Panc1 (cell line): ENCODE measurements around the gene ZNF407. TPM values are rescaled to one million over a fixed set of nuclear protein-coding genes. Genes with fewer than 3 reads are reported as not detected.

Experiments used
- ATAC-seq: fragments of 200-7000 bp; cut with Tn5 transposase; 2 replicates; pipeline ENCODE4 v1.9.1; 2020; ENCODE audit warnings: mild to moderate bottlenecking, moderate library complexity
- BruUV-seq: library from RNA; stranded (reverse); fragments of 400-500 nt; replicated peaks from 2 replicates; lab custom pipeline; 2021; lab: Mats Ljungman, UMichigan
- CTCF ChIA-PET: fragments of 300-600 bp; sonication (Branson Sonifier 250); formaldehyde crosslinking; loops from one replicate; lab custom pipeline; 2022; ENCODE audit warnings: antibody characterized with exemption; lab: Charles Lee
- POLR2A ChIA-PET: fragments of 300-600 bp; sonication (Branson Sonifier 250); formaldehyde crosslinking; loops from one replicate; lab custom pipeline; 2022; ENCODE audit warnings: antibody characterized with exemption; lab: Charles Lee
- DNase-seq: peaks from one replicate; pipeline ENCODE4 v3.0.0-alpha.2; 2010; ENCODE audit warnings: low read depth, low spot score
- H3K27ac ChIP-seq: 2 replicates; pipeline ENCODE4 v1.5.1; 2011; ENCODE audit warnings: mild to moderate bottlenecking, low read length, inconsistent platforms
- H3K27me3 ChIP-seq: fragments of 200-500 bp; sonication (Bioruptor generic); 2 replicates; pipeline ENCODE4 v1.6.0; 2014; ENCODE audit warnings: low read length, inconsistent platforms; ENCODE audit not compliant: control insufficient read depth, insufficient read depth
- H3K36me3 ChIP-seq: fragments of 200-500 bp; sonication (Bioruptor generic); 2 replicates; pipeline ENCODE4 v1.5.1; 2014; ENCODE audit warnings: inconsistent platforms, mild to moderate bottlenecking, low read length, moderate library complexity; ENCODE audit not compliant: control insufficient read depth, insufficient read depth
- H3K4me1 ChIP-seq: 2 replicates; pipeline ENCODE4 v1.5.1; 2011; ENCODE audit warnings: inconsistent platforms, mild to moderate bottlenecking, low read length, moderate library complexity; ENCODE audit not compliant: control insufficient read depth, insufficient read depth
- H3K4me3 ChIP-seq, 2 experiments: 2 replicates each; pipeline ENCODE4 v1.5.1; 2011 to 2012; ENCODE audit warnings: low read depth in 2 of 2, low read length in 2 of 2, mild to moderate bottlenecking in 2 of 2, inconsistent platforms in 1 of 2, moderate library complexity in 1 of 2
- H3K9me3 ChIP-seq: fragments of 200-500 bp; sonication (Bioruptor generic); 2 replicates; pipeline ENCODE4 v1.5.1; 2014; ENCODE audit warnings: low read depth, mild to moderate bottlenecking, inconsistent platforms, low read length, moderate library complexity; ENCODE audit not compliant: control insufficient read depth, insufficient read depth
- POLR2AphosphoS5 ChIP-seq: IDR thresholded peaks from 2 replicates; pipeline ENCODE4 v1.6.1; 2012; ENCODE audit warnings: mild to moderate bottlenecking, low read depth, low read length, moderate library complexity
- SIN3A ChIP-seq: IDR thresholded peaks from 2 replicates; pipeline ENCODE4 v1.6.1; 2012; ENCODE audit warnings: low read depth, mild to moderate bottlenecking, low read length, moderate library complexity, borderline replicate concordance; ENCODE audit not compliant: insufficient read depth
- TCF7L2 ChIP-seq: IDR thresholded peaks from 2 replicates; pipeline ENCODE4 v1.6.1; 2011; ENCODE audit warnings: mild to moderate bottlenecking, low read depth, low read length, inconsistent platforms
- in situ Hi-C: cut with HindIII; loops from 2 replicates; pipeline ENCODE4 v1.10.0; 2016; ENCODE audit warnings: low sequenced_read_pairs, low pct_unique_long_range_greater_than_20kb
- intact Hi-C: fragments of 100-400 bp; cut with micrococcal nuclease; formaldehyde crosslinking; loops from one replicate; pipeline ENCODE4 v1.10.0; 2022; ENCODE audit not compliant: unreplicated experiment
- total RNA-seq: library from RNA; stranded (reverse); gene quantifications from one replicate; pipeline ENCODE4 v1.2.1, GENCODE V29; 2021; ENCODE audit not compliant: unreplicated experiment
- TF ChIP-seq, protein P1 (sequence below): fragments of 450-650 bp; IDR thresholded peaks from 2 replicates; pipeline ENCODE4 v1.5.1; 2017; ENCODE audit warnings: mild to moderate bottlenecking
- TF ChIP-seq, protein P2 (sequence below), 2 experiments: IDR thresholded peaks; 2 replicates each; pipeline ENCODE4 v1.6.1; 2011 to 2012; ENCODE audit warnings: low read depth in 2 of 2, control low read depth in 1 of 2, low read length in 1 of 2, mild to moderate bottlenecking in 1 of 2, moderate library complexity in 1 of 2; ENCODE audit not compliant: insufficient read depth in 1 of 2

ZNF407 gene
- total RNA-seq, 1 experiment from 2014 or later, result 16.8 TPM

DNA sequence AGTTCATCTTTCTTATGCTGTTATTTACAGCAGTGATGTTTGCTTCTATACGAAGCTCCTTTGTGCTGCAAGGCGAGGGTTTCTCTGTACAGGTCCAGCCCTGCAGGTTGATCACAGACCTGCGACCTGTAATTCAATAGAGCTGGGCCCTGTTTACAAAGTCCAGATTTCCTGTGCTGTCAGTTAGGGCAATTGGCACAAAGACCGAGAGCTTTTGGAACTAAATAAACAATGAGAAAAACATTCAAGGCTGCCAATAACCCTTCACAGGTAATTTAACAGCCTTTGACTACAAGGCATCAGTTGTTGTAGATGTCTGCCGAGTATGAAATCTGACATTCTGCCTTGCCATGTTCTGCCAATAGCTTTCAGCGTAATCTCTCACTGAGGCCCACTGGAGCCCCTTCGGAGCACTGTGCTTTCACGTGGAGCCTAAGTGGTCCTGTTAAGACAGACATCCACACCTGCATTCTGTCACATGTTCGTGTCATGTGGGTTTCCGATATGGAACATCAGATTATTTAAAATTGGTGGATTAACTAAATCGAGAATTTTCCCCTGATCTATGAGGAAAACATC, 378.8 kb downstream of the ZNF407 start:
- POLR2A ChIA-PET, result interaction anchor here (0.6 kb wide), 1 partner anchor 26 kb away, joined by 7 read pairs; no protein-coding TSS in a partner anchor

DNA sequence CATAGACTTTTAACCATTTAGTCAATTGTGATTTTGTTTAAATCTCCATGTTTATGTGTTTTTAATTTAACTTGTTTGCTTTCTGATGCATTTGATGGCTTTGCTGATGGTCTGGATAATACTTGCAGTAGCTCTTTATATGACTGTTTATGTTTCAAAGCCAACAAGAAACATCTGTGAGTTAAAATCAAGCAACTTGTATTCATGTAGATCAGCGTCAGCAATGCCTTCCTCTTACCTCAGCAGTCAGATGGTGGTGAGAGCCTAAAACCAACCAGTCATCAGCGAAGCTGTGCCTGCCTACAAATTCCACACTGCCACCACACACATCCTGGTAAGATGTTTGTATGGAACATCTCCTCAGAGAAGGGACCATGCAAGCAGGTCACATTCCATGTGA, 379.4 kb downstream of the ZNF407 start:
- ATAC-seq (no peak), DNase-seq (no peak)
- no TSS peak for BruUV-seq
- intact Hi-C loops (no loop called here), in situ Hi-C loops (no loop called here)
- Histone ChIP-seq H3K36me3 (no peaks in the 10 kb centered on the region), H3K27me3 (no peaks in the 10 kb centered on the region), H3K9me3 (no peaks in the 10 kb centered on the region), H3K4me1 (peaks cover 5% of the 10 kb centered on the region; the same call in 1 of the 2 replicates), H3K4me3 (no peak overlapping the region), H3K27ac (no peak overlapping the region)
- ChIA-PET POLR2A (no interaction called here), CTCF (no interaction called here)
- no peak for TF ChIP-seq SIN3A
- TF ChIP-seq, protein P1, sequence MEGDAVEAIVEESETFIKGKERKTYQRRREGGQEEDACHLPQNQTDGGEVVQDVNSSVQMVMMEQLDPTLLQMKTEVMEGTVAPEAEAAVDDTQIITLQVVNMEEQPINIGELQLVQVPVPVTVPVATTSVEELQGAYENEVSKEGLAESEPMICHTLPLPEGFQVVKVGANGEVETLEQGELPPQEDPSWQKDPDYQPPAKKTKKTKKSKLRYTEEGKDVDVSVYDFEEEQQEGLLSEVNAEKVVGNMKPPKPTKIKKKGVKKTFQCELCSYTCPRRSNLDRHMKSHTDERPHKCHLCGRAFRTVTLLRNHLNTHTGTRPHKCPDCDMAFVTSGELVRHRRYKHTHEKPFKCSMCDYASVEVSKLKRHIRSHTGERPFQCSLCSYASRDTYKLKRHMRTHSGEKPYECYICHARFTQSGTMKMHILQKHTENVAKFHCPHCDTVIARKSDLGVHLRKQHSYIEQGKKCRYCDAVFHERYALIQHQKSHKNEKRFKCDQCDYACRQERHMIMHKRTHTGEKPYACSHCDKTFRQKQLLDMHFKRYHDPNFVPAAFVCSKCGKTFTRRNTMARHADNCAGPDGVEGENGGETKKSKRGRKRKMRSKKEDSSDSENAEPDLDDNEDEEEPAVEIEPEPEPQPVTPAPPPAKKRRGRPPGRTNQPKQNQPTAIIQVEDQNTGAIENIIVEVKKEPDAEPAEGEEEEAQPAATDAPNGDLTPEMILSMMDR, result no peak
- TF ChIP-seq TCF7L2, result no peak
- TF ChIP-seq, protein P2, sequence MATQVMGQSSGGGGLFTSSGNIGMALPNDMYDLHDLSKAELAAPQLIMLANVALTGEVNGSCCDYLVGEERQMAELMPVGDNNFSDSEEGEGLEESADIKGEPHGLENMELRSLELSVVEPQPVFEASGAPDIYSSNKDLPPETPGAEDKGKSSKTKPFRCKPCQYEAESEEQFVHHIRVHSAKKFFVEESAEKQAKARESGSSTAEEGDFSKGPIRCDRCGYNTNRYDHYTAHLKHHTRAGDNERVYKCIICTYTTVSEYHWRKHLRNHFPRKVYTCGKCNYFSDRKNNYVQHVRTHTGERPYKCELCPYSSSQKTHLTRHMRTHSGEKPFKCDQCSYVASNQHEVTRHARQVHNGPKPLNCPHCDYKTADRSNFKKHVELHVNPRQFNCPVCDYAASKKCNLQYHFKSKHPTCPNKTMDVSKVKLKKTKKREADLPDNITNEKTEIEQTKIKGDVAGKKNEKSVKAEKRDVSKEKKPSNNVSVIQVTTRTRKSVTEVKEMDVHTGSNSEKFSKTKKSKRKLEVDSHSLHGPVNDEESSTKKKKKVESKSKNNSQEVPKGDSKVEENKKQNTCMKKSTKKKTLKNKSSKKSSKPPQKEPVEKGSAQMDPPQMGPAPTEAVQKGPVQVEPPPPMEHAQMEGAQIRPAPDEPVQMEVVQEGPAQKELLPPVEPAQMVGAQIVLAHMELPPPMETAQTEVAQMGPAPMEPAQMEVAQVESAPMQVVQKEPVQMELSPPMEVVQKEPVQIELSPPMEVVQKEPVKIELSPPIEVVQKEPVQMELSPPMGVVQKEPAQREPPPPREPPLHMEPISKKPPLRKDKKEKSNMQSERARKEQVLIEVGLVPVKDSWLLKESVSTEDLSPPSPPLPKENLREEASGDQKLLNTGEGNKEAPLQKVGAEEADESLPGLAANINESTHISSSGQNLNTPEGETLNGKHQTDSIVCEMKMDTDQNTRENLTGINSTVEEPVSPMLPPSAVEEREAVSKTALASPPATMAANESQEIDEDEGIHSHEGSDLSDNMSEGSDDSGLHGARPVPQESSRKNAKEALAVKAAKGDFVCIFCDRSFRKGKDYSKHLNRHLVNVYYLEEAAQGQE (IDR thresholded peaks at IDR 0.05; ENCODE audit: insufficient read depth in 1 of 2, low read depth in 2 of 2, low read length in 1 of 2), result no peak
- TF ChIP-seq POLR2AphosphoS5, result no peak

More for the DNA sequence above, 378.8 kb downstream of the ZNF407 start:
- no peaks in the 10 kb centered on the region for H3K9me3 ChIP-seq
- no peak for ATAC-seq
- H3K27ac ChIP-seq, result no peak overlapping the region
- in situ Hi-C loops (no loop called here), intact Hi-C loops (no loop called here)
- TF ChIP-seq SIN3A (no peak), TCF7L2 (no peak), POLR2AphosphoS5 (no peak)
- TF ChIP-seq, protein P1, result no peak
- TF ChIP-seq, protein P2 (IDR thresholded peaks at IDR 0.05; ENCODE audit: insufficient read depth in 1 of 2, low read depth in 2 of 2, low read length in 1 of 2), result no peak
- no peaks in the 10 kb centered on the region for H3K36me3 ChIP-seq
- no peaks in the 10 kb centered on the region for H3K27me3 ChIP-seq
- peaks cover 5% of the 10 kb centered on the region; the same call in 1 of the 2 replicates for H3K4me1 ChIP-seq
- no peak overlapping the region for H3K4me3 ChIP-seq
- no peak for DNase-seq
- CTCF ChIA-PET, result interaction anchor here (0.6 kb wide), 1 partner anchor 1277 kb away, joined by 3 read pairs; no protein-coding TSS in a partner anchor
- BruUV-seq, result no TSS peak
